HG03460 (cell line): ENCODE results near the gene GLCE.
"Not testable (repeated sequence)": the region's sequence is repeated elsewhere in the genome, so short reads cannot be mapped to it uniquely, and the experiment has no call there.

Experiments
- ATAC-seq: cut with Tn5 transposase; IDR thresholded peaks from one replicate; pipeline ENCODE4 v1.9.1; 2021; ENCODE audit not compliant: unreplicated experiment

The GLCE gene

GRCh38 chr15:69135499-69135898 lies 24.9 kb upstream of the GLCE start:
- no peak for ATAC-seq

- no peak for ATAC-seq
Measured at GRCh38 chr15:69138963-69139362, 21.5 kb upstream of the GLCE start.

- no peak for ATAC-seq
Measured at GRCh38 chr15:69140306-69140705, 20.1 kb upstream of the GLCE start.

- ATAC-seq = no peak
Measured at GRCh38 chr15:69141286-69141701, 19.1 kb upstream of the GLCE start.

- ATAC-seq = no peak
Measured at GRCh38 chr15:69141833-69142232, 18.6 kb upstream of the GLCE start.

GRCh38 chr15:69143756-69144436 lies 16.5 kb upstream of the GLCE start:
- no peak for ATAC-seq

- ATAC-seq = no peak
Measured at GRCh38 chr15:69144530-69144929, 15.9 kb upstream of the GLCE start.

- no peak for ATAC-seq
Measured at GRCh38 chr15:69145149-69145693, 15.2 kb upstream of the GLCE start.

- ATAC-seq = no peak
Measured at GRCh38 chr15:69145694-69146492, 14.5 kb upstream of the GLCE start.

- no peak for ATAC-seq
Measured at GRCh38 chr15:69146724-69147435, 13.6 kb upstream of the GLCE start.

GRCh38 chr15:69148465-69148864 lies 12.0 kb upstream of the GLCE start:
- ATAC-seq = no peak

- no peak for ATAC-seq
Measured at GRCh38 chr15:69149163-69149562, 11.3 kb upstream of the GLCE start.

GRCh38 chr15:69149803-69150202 lies 10.6 kb upstream of the GLCE start:
- ATAC-seq = no peak

- no peak for ATAC-seq
Measured at GRCh38 chr15:69150336-69150735, 10.1 kb upstream of the GLCE start.

GRCh38 chr15:69150841-69151240 lies 9.6 kb upstream of the GLCE start:
- ATAC-seq = no peak

- no peak for ATAC-seq
Measured at GRCh38 chr15:69153046-69153445, 7.4 kb upstream of the GLCE start.

- ATAC-seq = not testable (repeated sequence)
Measured at GRCh38 chr15:69153587-69153986, 6.8 kb upstream of the GLCE start.

- ATAC-seq = no peak
Measured at GRCh38 chr15:69154078-69154477, 6.4 kb upstream of the GLCE start.

GRCh38 chr15:69154684-69155083 lies 5.8 kb upstream of the GLCE start:
- no peak for ATAC-seq

GRCh38 chr15:69156736-69157381 lies 3.6 kb upstream of the GLCE start:
- no peak for ATAC-seq

GRCh38 chr15:69158201-69158842 lies 2.1 kb upstream of the GLCE start:
- no peak for ATAC-seq
